ENCODE data around the gene ENTR1.
"Not testable (repeated sequence)": the region's sequence is repeated elsewhere in the genome, so short reads cannot be mapped to it uniquely, and the experiment has no call there.

Gene ENTR1

DNA sequence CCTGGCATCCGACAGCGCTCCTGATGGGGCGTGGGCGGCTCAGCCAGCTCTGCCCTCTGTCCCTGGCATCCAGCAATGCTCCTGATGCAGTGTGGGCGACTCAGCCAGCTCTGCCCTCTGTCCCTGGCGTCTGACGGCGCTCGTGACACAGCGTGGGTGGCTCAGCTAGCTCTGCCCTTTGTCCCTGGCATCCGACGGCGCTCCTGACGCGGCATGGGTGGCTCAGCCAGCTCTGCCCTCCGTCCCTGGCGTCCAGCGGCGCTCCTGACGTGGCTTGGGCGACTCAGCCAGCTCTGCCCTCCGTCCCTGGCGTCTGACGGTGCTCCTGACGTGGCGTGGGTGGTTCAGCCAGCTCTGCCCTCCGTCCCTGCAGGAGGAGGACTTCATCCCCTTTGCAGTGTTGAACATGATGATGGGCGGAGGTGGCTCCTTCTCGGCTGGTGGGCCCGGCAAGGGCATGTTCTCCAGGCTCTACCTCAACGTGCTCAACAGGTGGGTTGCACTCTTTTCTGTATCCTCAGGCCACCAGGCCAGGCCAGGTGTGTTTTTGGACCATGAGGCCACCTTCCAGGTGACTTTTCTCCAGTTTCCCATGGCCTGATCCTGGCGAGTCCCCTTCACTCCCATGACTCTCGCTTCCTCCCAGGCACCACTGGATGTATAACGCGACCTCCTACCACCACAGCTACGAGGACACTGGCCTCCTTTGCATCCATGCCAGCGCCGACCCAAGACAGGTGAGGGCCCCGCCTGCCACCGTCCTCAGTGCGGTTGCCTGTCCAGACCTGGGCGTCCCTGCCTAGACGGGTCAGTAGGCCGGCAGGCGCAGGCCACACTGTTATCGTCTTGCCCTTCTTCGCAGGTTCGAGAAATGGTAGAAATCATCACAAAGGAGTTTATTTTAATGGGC is 8.0 kb upstream of the ENTR1 start:
- no peak for DNase-seq

DNA sequence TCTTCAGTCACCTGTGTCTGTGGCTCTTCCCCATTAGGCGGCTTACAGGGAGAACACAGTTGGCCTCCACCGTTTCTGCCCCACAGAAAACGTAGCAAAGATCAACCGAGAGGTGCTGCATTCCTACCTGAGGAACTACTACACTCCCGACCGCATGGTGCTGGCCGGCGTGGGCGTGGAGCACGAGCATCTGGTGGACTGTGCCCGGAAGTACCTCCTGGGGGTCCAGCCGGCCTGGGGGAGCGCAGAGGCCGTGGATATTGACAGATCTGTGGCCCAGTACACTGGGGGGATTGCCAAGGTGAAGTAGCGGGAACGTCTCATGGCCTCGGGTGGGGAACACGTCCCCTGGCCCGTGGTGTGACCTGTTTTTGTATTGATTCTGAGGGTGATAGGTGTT is 6.5 kb upstream of the ENTR1 start:
- DNase-seq, result no peak

DNA sequence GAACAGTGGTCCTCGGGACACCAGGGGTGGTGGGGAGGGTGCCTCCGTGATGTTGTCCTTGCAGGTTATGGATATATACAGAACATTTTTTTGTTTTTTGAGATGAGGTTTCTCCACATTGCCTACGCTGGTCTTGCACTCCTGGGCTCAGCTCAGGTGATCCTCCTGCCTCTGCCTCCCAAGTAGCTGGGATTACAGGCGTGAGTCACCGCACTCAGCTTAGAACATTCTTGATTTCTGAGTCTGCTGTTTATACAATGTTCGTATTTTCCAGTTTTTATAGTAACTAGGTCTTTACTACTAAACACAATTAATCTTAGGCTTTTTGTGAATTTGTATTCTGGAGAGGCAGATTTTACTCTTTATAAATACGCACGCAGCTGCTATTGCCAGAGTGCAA is 6.0 kb upstream of the ENTR1 start:
- no peak for DNase-seq

- DNase-seq, result no peak
Observed at GRCh38 chr9:136412962-136413361, 2.5 kb upstream of the ENTR1 start.

GRCh38 chr9:136411378-136411777 is 964 bp upstream of the ENTR1 start:
- no peak for DNase-seq

- peak; percentile 19 for DNase-seq
Observed at GRCh38 chr9:136409557-136410455, 608 bp downstream of the ENTR1 start.

DNA sequence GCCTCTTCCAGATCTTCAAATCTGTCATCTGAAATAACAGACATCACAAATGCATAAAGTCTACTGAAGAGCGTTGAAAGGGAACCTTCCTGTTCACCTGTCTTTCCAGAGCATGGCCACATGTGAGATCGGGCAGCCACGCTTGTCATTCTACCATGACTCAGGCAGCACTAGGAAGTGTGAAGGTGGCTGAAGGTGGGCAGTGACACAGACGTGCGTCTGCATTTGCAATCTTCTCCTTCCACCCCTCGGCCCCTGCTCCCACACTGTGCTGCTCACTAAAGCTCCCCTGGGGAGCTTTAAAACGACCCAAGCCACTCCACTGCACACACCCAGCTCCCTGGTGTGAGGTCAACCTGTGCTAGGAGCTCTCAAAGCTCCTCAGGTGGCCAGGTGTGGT is 2.5 kb downstream of the ENTR1 start:
- DNase-seq, result no peak

DNA sequence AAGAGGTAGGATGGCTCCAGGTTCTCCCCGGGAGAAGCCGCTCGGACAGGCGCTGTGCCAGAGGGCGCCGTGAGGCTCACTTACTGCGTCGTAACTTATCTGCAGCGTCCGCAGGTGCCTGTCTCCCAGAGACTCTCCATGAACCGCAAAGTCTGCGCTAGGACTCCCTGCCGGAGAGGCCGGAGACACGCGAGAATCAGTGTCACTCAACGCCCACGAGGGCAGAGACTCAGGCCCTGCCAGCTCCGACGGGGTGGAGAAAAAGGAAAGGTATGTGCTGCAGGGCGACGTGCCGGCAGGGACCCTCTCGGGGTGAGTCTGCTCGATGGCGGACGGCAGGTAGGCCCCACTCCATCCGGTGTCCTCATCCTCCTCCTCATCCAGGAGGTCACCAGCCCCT is 3.4 kb downstream of the ENTR1 start:
- DNase-seq, result not testable (repeated sequence)

DNA sequence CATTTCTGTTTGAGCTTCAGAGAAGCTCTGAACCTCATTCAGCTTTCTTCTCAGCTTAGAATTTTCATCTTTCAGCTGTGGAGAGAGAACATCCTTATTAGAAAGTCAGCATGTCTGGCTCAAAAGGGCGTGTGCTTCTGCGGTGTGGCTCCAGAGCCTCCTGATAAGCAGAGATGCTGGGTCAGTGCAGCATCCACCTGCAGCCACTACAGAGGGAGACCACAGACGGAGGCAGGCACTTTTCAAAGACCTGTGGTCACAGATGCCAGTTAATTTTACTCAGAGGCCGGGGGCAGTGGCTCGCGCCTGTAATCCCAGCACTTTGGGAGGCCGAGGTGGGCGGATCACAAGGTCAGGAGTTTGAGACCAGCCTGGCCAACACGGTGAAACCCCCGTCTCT is 4.5 kb downstream of the ENTR1 start:
- not testable (repeated sequence) for DNase-seq

DNA sequence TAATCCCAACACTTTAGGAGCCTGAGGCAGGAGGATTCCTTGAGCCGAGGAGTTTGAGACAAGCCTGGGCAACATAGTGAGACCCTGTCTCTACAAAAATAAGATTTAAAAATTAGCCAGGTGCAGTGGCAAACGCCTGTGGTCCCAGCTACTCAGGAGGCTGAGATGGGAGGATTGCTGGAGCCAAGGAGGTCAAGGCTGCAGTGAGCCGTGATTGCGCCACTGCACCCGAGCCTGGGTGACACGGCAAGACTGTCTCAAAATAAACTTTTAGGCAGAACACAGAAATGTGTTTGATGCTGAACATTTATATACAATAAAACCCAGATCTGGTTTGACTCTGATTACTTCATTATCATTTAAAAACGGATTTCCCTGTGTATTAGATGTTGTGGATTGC is 4.9 kb downstream of the ENTR1 start:
- DNase-seq, result no peak

DNA sequence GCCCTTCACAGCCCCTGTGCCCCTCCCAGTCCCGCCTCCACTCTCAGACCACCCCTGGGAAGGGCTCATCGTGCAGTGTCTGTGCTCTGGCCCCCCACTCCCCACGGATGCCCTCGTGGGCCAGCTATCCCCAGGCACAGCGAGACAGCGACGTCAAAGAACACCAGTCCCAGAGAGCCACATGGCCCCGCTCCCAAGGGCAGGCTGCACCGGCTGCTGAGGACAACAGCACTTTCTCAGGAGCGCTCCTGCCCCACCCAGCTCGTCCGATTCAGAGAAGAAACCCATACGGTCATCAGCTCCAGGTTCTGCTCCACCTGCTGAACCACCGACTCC is 5.6 kb downstream of the ENTR1 start:
- no peak for DNase-seq

DNA sequence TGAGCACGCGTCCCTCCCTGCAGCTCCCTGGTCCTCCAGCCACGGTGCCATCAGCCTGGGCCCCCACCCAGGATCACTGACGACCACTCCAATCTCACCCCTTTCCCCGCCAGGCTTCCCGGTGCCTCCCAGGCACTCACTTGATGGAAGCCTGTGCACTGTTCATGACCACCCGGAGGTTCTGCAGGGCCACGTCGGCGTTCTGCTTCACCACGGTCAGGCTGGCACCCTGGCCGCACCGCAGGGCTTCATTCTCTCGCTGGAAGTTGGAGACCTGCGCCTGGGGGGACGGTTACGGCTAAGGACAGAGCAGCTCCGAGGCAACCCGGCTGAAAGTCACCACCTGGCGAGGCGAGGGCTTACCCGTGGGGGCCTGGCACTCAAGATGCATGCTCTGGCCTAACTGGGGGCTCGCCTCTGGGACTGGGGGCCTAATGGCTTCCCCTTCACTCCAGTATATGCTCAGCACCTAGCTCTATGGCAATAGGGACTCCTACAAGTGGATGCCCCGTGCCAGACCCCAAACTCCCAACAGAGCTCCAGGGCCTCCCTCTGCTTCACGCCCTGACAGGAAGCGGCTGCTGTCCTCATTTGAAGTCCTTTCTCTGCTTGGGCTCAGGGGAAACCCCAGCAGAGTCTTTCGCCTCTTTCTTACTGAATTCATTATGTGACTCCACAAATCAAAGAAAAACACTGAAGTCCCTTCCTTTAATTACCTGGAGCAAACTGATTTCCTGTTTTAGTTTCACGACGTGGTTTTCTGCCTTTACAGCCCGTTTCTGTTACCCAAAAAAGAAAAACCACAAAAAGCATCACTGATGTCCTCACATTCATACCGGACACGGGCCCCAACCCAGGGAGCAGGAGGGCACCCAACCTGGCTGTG is 6.3 kb downstream of the ENTR1 start:
- no peak for DNase-seq

- no peak for DNase-seq
Observed at GRCh38 chr9:136403538-136403914, 6.9 kb downstream of the ENTR1 start.

GRCh38 chr9:136402067-136402466 is 8.3 kb downstream of the ENTR1 start:
- DNase-seq, result no peak

DNA sequence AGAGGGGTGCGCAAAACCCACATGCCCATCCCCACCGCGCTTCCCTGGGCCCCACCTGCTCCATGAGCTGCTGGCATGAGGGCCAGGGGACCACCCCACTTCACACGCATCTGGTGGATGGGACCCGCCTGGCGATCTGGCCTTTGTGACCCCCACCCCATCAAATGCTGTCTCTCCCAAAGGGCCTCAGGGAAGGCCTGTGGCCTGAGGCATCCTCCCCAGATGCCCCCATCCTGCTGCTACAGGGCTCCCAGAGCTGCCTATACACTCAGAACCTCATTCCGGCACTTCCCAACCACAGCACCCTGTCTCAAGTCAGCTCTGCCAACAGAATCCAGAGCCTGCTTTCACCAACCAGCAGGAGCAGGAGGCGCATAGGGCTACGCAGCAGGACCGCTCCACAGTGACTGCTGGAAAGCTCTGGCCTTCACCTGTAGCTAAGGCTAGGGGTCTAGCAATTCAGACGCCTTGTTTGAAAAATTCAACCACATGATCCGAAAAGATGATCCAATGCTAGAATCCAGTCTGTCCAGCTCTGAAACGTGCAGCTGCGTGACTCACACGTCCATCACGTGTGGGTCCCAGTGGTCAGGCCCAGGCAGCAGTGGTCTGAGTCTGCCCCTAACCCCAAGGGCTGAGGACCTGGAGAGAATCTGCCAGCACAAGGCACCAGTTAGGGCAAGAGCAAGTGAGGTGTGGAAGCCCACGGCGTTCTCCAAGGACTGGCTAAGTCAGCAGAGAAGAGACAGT is 9.1 kb downstream of the ENTR1 start:
- DNase-seq, result no peak

DNA sequence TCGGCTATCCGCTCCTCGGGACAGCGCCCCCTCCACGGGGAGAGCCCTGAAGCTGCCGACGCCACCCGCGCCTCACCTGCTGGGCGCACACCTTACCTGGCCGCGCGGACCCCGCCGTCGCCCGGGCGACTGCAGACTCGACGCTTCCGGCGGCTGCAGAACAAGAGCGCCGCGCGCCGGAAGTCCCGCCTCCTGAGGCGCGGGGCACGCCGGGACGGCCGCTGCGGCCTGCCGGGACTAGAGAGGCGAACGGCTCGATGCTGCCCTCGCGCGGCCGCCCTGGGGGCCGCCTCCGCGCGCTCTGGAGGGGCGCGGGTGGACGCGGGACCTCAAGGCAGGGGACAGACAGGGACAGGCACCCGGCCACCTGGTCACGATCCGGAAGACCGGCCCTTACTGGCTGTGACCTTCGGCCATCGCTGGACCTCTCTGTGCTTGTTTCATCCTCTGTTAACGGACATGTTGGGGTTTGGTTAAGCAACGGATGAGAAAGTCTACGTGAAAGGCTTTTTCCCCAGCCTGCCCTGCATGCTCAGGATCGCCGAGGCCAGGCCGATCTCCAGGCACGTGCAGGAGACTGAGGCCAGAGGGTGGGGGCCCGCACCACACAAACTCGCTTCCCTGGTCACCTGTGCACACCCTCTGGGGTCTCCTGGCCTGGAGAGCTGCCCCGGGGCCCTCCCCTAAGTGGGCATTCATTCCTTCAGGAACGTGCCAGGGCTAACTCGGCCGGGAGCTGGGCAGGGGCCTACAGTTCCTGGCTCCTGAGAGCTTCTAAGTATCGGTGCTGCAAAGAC is 10.2 kb downstream of the ENTR1 start, which contains the start of gene SNAPC4:
Gene SNAPC4 (minus strand): TSS at position 133 of the 797 bp plus-strand sequence. CDS start 1,742 bp downstream, outside the sequence.
- DNase-seq, result peak; percentile 92

- no peak for DNase-seq
Observed at GRCh38 chr9:136399176-136400037, 11.0 kb downstream of the ENTR1 start.

- no peak for DNase-seq
Observed at GRCh38 chr9:136398286-136398685, 12.1 kb downstream of the ENTR1 start.

- DNase-seq, result no peak
Observed at GRCh38 chr9:136397643-136398042, 12.8 kb downstream of the ENTR1 start.

DNA sequence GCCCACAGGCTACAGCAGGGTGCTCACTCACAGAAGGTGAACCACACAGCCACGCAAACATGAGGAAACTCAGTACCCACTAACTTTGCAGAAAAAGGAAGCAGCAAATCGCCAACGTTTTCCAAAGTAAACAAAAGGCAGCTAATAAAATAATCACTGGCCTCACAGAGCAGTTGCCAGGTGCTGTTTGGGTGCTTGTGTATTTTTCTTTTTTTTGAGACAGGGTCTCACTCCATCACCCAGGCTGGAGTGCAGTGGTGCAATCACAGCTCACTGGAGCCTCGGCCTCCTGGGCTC is 14.2 kb downstream of the ENTR1 start:
- DNase-seq, result no peak

Measured in NCI-H2171 (cell line).